DOHH2 (cell line): Measurements from ENCODE around the gene DHRS3.
"Not testable (repeated sequence)": the region's sequence is repeated elsewhere in the genome, so short reads cannot be mapped to it uniquely, and the experiment has no call there.

Source experiments
- H3F3A ChIP-seq: fragments of 200-600 bp; sonication (generic), shearing (Covaris generic); 2 replicates; pipeline ENCODE4 v1.6.0; 2016; ENCODE audit warnings: antibody characterized with exemption, mild to moderate bottlenecking; ENCODE audit not compliant: control insufficient read depth, insufficient read depth
- H3K27ac ChIP-seq: fragments of 200-600 bp; sonication (generic); 2 replicates; pipeline ENCODE4 v1.5.1; 2014; ENCODE audit warnings: low read depth, mild to moderate bottlenecking, low read length, moderate library complexity
- H3K27me3 ChIP-seq: fragments of 200-600 bp; sonication (generic); 2 replicates; pipeline ENCODE4 v1.6.1; 2014; ENCODE audit warnings: mild to moderate bottlenecking, low read length, mixed read lengths; ENCODE audit not compliant: control insufficient read depth
- H3K36me3 ChIP-seq: fragments of 200-600 bp; sonication (generic); 2 replicates; pipeline ENCODE4 v1.6.1; 2014; ENCODE audit warnings: mild to moderate bottlenecking, low read length, moderate library complexity, mixed read lengths; ENCODE audit not compliant: control insufficient read depth
- H3K4me1 ChIP-seq: fragments of 200-600 bp; sonication (generic); 2 replicates; pipeline ENCODE4 v1.6.1; 2014; ENCODE audit warnings: mild to moderate bottlenecking, low read length, mixed read lengths; ENCODE audit not compliant: control insufficient read depth
- H3K4me2 ChIP-seq: fragments of 200-600 bp; sonication (generic); 2 replicates; pipeline ENCODE4 v1.6.0; 2014; ENCODE audit warnings: mild to moderate bottlenecking, low read length, moderate library complexity
- H3K4me3 ChIP-seq: fragments of 200-600 bp; sonication (generic); 2 replicates; pipeline ENCODE4 v1.5.1; 2014; ENCODE audit warnings: mild to moderate bottlenecking, low read length, mixed read lengths
- H3K79me2 ChIP-seq: fragments of 200-600 bp; sonication (generic); 2 replicates; pipeline ENCODE4 v1.6.1; 2014; ENCODE audit warnings: mild to moderate bottlenecking, low read length, mixed read lengths; ENCODE audit not compliant: control insufficient read depth
- H3K9me2 ChIP-seq: fragments of 200-600 bp; sonication (generic); replicated peaks from 2 replicates; pipeline ENCODE4 v1.6.1; 2014; ENCODE audit warnings: mild to moderate bottlenecking, low read length, mixed read lengths; ENCODE audit not compliant: control insufficient read depth
- H3K9me3 ChIP-seq: fragments of 200-600 bp; sonication (generic); 2 replicates; pipeline ENCODE4 v1.6.1; 2014; ENCODE audit warnings: antibody characterized with exemption, low read length, mixed read lengths; ENCODE audit not compliant: control insufficient read depth, insufficient read depth
- H4K20me1 ChIP-seq: fragments of 200-600 bp; sonication (generic); 2 replicates; pipeline ENCODE4 v1.6.0; 2014; ENCODE audit warnings: low read depth, mild to moderate bottlenecking, antibody characterized with exemption, low read length, moderate library complexity; ENCODE audit not compliant: control insufficient read depth, insufficient read depth
- EZH2phosphoT487 ChIP-seq: fragments of 200-600 bp; sonication (generic); IDR thresholded peaks from 2 replicates; pipeline ENCODE4 v1.6.1; 2017; ENCODE audit warnings: borderline replicate concordance, mild to moderate bottlenecking, antibody characterized with exemption, low read length, moderate library complexity, mixed read lengths
- TF ChIP-seq, protein P1 (sequence below): fragments of 200-600 bp; sonication (generic); IDR thresholded peaks from one replicate; pipeline ENCODE4 v1.5.1; 2014; ENCODE audit warnings: antibody characterized with exemption, mild to moderate bottlenecking, low read depth, low read length; ENCODE audit not compliant: poor library complexity, severe bottlenecking

The DHRS3 gene

DNA sequence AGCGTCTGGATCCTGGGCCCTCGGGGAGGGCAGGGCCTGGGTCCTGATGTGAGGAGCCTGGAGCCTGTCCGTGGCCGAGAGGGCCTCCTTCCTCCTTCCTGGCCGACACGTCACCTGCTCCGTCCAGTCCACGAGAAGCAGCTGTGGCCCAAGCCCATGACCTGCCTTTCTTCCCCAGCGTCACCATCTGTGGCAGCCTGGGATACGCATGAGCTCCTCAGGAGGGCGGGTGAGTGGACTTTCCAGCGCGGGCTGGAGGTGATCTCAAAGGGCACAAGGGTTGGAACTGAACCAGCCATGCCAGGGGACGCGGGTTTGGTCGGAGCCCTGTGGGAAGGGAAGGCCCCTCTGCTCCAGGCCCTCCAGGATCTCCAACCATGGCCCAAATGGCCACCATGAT lies 90.4 kb downstream of the DHRS3 start:
- Histone ChIP-seq H3F3A (no peaks in the 10 kb centered on the region), H3K36me3 (no peaks in the 10 kb centered on the region), H3K27me3 (no peaks in the 10 kb centered on the region), H3K79me2 (no peaks in the 10 kb centered on the region), H3K4me1 (no peaks in the 10 kb centered on the region), H4K20me1 (no peaks in the 10 kb centered on the region), H3K4me3 (no peak overlapping the region), H3K9me3 (no peaks in the 10 kb centered on the region), H3K27ac (no peak overlapping the region), H3K4me2 (no peak overlapping the region), H3K9me2 (no peaks in the 10 kb centered on the region)
- TF ChIP-seq, protein P1, sequence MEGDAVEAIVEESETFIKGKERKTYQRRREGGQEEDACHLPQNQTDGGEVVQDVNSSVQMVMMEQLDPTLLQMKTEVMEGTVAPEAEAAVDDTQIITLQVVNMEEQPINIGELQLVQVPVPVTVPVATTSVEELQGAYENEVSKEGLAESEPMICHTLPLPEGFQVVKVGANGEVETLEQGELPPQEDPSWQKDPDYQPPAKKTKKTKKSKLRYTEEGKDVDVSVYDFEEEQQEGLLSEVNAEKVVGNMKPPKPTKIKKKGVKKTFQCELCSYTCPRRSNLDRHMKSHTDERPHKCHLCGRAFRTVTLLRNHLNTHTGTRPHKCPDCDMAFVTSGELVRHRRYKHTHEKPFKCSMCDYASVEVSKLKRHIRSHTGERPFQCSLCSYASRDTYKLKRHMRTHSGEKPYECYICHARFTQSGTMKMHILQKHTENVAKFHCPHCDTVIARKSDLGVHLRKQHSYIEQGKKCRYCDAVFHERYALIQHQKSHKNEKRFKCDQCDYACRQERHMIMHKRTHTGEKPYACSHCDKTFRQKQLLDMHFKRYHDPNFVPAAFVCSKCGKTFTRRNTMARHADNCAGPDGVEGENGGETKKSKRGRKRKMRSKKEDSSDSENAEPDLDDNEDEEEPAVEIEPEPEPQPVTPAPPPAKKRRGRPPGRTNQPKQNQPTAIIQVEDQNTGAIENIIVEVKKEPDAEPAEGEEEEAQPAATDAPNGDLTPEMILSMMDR: no peak
- TF ChIP-seq EZH2phosphoT487: no peak

GRCh38 chr1:12525311-12526181 lies 92.5 kb downstream of the DHRS3 start:
- no peak overlapping the region for H3K4me3 ChIP-seq
- no peak overlapping the region for H3K4me2 ChIP-seq
- no peaks in the 10 kb centered on the region for H3F3A ChIP-seq
- no peaks in the 10 kb centered on the region for H3K9me3 ChIP-seq
- H3K27ac ChIP-seq: no peak overlapping the region
- no peaks in the 10 kb centered on the region for H4K20me1 ChIP-seq
- H3K4me1 ChIP-seq: no peaks in the 10 kb centered on the region
- H3K27me3 ChIP-seq: no peaks in the 10 kb centered on the region
- no peaks in the 10 kb centered on the region for H3K9me2 ChIP-seq
- no peaks in the 10 kb centered on the region for H3K79me2 ChIP-seq
- no peaks in the 10 kb centered on the region for H3K36me3 ChIP-seq
- TF ChIP-seq EZH2phosphoT487: no peak
- TF ChIP-seq, protein P1: no peak

GRCh38 chr1:12524266-12524665 lies 93.7 kb downstream of the DHRS3 start:
- H3F3A ChIP-seq: no peaks in the 10 kb centered on the region
- no peaks in the 10 kb centered on the region for H3K4me1 ChIP-seq
- H3K4me3 ChIP-seq: no peak overlapping the region
- no peak for TF ChIP-seq EZH2phosphoT487
- TF ChIP-seq, protein P1: no peak
- no peaks in the 10 kb centered on the region for H3K27me3 ChIP-seq
- no peaks in the 10 kb centered on the region for H4K20me1 ChIP-seq
- no peaks in the 10 kb centered on the region for H3K9me3 ChIP-seq
- H3K4me2 ChIP-seq: no peak overlapping the region
- no peak overlapping the region for H3K27ac ChIP-seq
- no peaks in the 10 kb centered on the region for H3K36me3 ChIP-seq
- H3K9me2 ChIP-seq: no peaks in the 10 kb centered on the region
- H3K79me2 ChIP-seq: no peaks in the 10 kb centered on the region

DNA sequence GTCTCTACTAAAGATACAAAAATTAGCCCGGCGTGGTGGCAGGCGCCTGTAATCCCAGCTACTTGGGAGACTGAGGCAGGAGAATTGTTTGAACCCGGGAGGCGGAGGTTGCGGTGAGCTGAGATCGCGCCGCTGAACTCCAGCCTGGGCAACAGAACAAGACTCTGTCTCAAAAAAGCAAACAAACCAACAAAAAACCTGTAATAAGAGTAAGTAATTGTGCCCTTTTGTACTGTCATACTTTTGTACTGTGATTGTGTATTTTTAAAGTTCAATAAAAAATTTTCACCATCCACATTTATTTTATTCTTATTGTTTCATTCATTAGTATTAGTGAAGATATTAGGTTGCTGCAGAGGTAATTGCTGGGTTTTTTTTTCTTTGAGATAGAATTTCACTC lies 95.2 kb downstream of the DHRS3 start:
- H3K4me3 ChIP-seq, H3K36me3 ChIP-seq, H3K27ac ChIP-seq, H3F3A ChIP-seq, H3K9me3 ChIP-seq, H3K79me2 ChIP-seq, H4K20me1 ChIP-seq, H3K4me1 ChIP-seq, H3K9me2 ChIP-seq, H3K4me2 ChIP-seq, H3K27me3 ChIP-seq: not testable (repeated sequence)
